GM18498 (cell line): ENCODE results near the gene KCNMA1.

ENCODE experiments used
- ATAC-seq: cut with Tn5 transposase; IDR thresholded peaks from one replicate; pipeline ENCODE4 v1.9.1; 2021; ENCODE audit warnings: mild to moderate bottlenecking, moderate library complexity; ENCODE audit not compliant: unreplicated experiment

The KCNMA1 gene

DNA sequence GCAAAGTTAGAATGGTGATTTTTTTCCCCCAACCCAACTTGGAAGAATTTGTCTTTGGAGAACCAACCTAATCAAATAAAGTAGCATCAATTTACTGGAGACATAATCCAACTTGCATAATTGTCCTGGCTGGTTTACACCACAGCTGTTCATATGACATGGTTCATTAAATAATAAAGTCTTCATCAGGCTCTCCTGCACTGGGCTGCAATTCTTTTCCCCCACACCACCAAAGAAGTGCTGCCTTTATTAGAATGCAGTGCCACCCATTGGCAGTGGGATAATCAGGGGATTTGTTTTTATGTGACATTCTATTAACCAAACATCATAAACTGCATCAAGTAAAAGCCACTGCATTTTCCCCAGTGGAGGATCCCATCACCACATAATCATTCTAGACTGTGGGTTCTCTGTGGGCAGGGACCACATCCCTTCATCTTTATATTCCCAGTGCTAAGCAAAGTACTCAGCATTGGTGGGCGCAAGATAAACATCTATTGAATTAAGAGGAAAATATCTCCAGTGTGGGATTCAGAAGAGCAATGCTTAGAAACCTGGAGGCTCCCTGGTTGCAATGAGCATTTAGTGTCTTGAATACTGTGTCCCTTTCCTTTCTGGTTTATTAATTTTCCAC is 322.0 kb downstream of the KCNMA1 start:
- ATAC-seq, result no peak

DNA sequence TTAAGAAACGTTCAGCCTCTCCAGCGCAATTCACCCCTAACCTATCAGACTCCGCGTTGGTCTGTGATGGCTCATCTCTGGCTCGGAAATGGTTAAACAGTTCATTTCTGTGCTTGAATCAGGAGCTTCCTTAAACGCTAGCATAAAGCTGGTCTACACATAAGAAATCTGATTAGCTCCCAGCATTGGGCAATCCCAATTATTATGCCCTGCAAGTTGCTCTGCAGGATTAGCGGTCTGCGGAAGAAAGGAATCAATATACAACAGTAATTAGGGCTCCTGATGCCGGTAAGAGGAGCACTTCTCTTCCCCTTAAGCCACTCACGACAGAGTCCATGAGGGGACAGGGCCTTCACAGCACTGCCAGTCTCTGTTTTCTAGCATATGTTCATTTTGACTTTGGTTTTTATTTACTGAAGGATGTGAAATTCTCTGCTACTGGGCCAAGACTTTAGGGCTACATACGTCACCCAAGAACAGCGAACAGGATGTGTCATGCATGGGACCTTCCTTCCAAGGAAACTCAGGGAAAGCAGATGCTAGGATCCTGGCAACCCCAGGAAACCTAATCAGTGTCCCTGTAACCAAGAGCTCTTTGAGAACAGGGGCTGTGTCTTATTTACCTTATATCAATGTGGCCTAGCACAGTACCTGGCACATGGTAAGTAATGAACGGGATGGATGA is 324.4 kb downstream of the KCNMA1 start:
- no peak for ATAC-seq

DNA sequence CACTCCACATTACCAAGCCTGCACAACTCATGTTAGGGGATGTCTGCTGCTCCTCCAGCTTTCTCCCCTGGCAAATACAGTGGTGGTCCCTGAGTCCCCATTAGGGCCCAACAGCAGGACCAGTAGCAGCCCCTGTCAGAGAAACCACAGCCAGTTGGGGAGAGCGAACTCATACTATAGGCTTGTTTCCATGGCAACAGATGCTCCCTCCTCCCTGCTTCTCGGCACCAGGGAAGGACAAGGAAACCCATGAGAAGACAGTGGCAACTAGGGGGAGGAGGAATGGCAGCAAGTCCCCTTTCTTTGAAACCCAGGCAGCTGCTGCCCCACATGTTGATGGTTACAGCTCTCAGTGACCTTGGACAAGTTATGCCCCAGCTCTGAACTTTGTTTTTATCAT is 326.4 kb downstream of the KCNMA1 start:
- no peak for ATAC-seq

DNA sequence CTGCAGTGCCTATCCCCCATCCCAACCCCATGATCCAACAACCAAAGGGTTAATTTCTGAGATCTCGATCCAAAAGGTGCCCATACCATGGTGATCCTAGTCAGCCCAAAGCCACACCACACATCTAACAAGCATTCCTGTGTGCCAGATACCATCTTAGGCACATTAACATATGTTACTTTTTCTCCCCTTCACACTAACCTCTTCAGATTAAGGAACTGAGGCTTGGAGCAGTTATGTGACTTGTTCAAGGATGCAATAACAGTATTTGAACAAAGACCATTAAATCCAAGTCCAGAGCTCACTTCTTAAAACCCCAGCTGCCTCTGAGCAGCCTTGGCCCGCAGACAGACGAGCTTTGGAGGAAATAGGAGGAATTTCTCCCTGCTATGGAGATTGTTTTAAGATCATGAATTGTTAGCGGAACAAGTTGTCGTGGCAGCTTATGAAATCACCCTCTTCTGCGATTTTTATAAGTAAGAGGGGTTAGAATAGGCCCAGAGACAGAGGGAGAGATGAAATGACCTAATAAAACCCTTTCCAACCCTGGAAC is 327.2 kb downstream of the KCNMA1 start:
- ATAC-seq, result no peak

DNA sequence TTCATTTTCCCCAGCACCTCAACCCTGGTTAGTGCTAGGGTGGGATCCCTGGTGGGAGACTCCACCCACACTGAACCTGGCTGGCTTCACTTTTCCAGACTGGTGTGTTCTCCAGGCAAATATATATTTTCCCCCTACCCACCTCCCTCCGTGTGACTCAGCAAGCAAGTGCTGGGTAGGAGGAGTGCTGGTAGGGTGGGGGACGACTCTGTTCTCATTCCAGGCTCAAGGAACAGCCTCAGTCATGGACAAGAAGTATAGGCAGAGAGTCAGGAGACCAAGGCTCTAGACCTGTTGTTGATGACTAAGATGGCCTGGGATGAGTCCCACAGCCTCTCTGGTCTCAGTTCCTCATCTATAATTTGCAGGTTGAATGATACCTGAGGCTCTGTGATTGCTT is 328.1 kb downstream of the KCNMA1 start:
- no peak for ATAC-seq

DNA sequence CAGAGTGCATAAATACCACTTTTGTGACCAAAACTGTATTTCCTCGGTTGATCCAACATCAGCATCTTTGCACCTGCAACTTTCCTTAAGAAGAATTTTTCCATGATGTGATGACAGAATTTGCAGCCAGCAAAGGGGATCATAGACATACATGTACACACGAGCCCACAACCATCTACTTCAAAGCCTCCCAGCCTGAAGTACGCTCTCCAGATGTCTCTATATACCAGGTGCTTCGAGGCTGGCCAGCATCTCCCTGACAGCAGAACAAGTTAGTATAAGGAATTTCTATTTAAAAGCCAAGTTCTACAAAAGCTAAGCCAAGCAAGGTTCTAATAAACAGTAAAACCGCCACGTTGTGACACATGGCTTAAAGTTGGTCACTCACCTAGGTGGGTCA is 328.5 kb downstream of the KCNMA1 start:
- ATAC-seq, result no peak

DNA sequence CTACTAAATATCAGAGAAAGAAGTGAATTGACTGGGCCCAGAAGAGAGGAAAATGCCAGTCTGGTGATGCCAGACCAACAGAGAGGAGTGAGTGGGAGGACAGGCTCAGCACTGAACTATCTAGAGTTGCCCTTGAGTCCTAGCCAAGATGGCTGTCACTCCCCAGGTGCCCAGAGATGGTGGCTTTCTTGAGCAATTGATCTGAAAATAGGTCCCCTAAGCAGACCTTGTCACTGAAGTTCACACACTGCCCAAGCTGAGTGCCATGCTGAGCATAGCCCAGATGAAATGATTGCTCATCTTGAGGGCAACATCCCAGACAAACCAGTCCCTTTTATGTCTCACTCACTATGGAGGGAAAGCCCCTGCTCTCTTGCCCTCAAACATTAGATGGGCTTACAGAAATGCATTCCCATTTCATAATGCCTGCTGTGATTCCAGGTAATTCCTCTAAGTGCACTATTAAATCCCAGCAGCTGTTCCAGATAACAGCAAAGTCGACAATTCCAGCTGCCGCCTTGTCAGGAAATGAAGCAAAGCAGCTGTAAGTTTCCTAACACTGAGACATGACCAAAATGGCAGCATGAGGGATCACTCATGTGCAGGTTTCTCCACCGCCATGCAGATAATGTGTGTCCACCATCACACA is 329.4 kb downstream of the KCNMA1 start:
- no peak for ATAC-seq

DNA sequence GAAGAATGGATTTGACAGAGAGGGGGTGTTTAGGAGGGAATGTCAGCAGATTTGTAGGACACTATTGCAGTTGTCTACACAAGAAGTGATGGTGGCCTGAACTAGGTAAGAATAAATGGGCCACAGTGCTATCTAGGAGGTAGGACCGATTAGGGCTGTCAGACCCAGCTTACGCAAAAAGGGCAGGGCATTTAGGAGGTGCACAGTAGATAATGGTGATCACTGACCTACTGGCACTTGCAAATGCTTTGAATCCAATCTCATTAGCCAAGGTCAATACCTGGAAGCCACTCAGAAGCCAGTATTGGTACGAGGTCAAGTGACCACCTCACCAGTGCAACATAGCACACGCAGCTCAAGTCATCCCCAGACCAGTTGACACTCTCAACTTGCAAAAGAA is 330.9 kb downstream of the KCNMA1 start:
- no peak for ATAC-seq

DNA sequence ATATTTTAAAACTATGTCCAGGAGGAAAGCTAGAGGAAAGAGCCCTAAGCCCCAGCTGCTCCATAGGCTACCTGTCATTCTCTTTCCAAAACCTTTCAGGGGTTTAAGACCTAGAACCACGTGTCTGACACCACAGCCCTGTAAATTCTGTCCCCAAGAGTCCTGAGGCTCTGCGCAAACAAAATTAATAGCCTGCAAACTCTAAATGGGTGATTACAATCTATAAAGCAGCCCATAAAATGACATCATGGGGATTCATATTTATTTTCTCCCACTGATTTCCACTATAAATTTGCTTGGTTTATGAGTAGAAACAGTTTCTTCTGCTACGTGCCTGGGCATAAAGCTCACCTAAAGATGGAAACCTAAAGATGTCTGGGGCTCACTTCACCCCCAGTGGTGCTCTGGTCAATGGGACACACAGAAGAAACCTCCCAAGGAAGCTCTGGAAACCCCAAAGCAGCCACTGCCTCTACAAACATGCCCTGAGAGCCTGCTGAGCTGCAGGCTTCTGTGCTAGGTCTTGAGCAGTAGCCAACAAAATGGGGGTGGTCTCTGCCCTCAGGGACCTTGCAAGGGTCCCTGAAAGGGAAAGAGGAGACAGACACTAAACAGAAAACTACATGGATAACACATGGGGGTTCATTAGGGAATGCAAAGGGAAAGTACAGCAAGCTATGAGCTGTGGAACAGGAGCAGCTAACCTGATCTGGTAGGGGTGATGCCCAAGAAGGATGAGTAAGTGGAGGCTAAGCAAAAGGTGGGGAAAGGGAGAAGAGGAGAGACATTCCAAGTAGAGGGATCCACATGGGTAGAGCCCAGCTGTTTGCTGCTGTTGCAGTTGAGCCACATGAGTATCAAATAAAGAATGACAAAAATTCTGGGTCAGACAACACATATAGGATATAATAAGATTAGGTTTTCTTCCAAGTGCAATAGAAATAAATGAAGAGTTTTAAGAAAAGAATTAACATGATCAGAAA is 331.7 kb downstream of the KCNMA1 start:
- no peak for ATAC-seq

DNA sequence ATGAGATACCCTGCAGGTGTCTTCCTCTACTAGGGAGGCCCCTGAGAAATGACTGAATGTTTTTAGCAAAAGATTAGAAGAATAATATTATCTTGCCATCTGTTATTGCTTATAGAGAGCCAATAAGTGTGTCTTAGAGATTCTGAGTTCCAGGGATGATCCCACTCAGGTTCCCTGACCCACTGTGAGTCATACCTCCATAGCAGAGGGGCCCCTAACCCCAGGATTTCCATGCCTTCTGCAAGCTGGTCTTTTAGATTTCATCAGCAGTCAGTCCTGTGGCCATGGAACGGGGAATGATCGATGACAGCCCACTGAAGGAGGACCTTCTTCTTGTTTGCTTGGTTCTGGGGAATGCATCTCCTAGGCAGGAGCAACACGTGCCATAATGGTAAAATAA is 333.4 kb downstream of the KCNMA1 start:
- no peak for ATAC-seq

DNA sequence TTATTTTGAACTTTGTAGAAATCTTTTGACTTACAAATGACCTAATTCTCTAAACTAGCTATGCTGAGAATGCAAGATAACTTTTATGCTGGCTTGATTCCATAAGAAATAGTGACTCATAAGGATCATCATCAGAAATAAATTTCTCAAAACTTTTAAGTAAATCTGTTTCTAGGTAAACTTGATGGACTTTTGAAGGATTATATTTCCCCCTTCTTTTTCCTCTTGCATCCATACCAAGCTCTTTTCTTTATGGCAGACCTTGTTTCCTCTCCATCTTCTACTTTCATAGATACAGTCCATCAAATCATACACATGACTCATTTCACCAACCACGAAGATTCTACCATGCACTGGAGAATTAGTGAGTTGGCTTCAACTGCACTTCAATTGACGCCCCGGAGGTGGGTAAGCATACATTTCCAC is 336.3 kb downstream of the KCNMA1 start:
- ATAC-seq, result no peak

DNA sequence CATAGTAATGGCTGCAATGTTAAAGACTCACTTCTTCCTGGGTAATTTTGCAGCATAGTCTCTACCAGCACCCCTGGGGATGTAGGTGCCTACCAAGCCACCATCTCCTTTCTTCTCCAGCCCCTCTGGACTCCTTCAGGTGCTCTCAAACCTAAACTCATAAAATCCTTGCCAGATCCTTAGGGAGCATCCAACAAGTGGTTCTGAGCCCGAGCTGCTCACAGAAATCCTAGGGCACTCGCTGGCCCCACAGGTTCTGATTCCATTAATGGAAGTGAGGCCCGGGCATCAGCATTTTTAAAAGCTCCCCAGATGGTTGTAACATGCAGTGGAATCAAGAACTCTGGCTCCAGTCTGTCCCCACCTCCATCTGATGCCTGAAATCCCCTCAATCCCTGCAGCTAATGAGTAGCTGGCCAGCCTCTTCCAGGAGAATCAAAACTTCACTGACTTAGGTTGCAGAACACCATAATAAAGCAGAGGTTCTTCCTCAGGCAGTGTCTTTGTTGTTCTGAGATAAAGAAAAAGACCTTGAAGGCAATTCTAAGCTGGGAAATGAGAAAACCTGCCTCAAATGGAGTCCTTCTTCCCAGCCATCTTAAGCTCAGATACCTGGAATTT is 336.8 kb downstream of the KCNMA1 start:
- no peak for ATAC-seq

DNA sequence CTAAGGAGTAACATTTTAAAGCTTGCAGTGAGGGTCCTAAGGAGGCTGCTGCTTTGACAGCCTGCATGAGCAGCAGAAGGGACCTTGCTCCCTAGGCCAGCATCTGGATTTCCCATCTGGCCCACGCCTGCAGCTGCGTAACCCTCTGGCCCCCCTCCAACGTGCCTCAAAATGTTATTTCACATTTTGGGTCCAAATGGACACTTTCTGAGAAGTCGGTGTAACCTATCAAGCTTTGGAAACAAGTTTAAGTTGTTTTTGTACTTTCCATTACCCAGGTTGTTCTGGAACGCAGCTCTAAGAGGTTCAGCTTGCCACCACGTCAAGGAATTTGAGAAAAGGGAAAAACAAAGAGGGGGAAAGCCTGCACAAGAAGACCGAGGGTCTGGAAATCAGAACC is 338.3 kb downstream of the KCNMA1 start:
- ATAC-seq, result no peak

DNA sequence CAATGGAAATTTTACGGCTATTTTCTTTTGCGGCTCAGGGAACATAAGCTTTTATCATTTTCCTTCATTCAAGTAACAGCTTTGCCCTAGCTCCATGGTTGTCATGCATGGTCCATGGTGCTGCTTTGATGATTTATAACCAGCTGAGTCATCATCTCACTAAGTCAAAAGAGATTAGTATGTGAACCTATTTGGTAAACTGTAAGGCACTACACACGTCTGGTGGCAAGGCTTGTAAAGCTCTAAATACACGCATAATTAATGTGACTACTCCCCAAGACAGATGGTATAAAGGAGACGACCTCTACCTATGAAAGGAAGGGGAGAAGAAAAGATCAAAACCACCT is 340.2 kb downstream of the KCNMA1 start:
- ATAC-seq, result no peak

DNA sequence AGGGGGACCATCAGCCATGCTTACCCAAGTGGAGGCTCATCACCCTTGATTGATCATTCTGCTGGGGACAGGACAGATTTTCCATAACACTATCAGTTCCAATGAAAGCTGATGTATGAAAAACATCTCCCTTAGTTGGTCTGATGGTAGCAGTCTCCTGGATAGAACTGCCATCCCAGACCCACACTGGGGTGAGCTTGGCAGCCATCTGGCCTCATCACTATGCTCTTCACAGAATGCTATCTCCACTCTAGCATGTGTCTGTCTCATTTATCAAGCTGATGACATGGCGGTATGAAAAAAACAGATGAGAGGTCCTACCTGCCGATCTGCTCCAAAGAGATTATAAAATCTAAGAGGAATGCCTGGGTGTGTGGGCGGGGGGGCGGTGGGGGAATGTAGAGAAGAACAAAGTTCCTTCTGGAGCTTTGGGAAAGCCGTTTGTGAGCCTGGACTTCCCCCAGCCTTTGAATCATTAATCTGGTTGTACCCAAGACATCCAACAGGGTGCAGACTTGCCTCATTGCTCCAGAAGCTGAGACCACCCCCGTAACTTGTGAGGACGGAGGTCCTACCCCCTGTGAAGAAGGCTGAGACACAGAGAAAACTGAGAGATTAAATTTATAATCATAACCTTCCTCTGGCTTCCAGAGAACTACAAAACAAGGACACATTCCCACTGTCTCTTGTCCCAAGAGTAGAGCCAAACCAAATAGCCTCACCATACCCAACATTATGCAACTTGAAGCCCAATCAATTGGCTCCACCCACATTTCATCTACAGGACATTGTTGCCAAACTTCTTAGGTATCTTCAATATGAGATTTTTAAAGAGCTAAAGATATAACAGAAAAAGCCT is 340.8 kb downstream of the KCNMA1 start:
- no peak for ATAC-seq

DNA sequence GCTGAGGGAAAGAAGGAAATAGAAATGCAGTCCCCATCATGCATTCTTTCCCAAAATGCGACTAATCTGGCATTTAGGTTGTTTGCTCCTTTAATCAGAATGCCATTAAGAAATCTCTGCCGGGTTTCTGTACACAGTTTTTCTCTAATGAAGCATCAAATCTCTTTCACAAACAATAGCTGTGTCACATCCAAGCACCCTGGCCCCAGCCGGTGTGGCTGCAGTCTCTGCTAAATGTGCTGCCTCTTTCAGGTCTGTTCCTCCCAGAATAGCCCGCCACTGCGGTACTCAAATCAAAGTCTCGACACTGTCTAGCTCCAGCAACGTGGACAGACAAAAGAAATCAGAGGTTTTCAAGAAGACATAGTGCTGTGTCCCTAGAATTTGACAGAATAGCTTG is 343.8 kb downstream of the KCNMA1 start:
- ATAC-seq, result no peak

DNA sequence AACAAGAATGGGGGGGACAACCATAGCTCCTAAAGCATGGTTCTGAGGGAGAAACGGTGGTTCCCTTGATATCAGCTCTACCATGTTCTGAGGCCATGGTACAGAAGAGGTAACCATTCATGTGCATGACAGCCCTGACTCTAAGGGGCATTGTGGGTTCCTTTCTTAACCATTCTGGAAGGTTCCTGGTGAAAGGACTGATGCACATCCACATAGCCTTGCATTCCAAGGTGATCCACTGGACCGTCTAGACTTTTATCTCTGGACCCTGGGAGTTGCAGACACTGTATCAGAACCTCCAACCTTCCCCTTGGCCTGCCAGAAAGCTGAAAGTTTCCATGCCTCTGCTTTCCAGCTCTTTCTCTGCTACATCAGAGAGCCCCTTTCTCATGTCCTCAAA is 344.3 kb downstream of the KCNMA1 start:
- ATAC-seq, result no peak

DNA sequence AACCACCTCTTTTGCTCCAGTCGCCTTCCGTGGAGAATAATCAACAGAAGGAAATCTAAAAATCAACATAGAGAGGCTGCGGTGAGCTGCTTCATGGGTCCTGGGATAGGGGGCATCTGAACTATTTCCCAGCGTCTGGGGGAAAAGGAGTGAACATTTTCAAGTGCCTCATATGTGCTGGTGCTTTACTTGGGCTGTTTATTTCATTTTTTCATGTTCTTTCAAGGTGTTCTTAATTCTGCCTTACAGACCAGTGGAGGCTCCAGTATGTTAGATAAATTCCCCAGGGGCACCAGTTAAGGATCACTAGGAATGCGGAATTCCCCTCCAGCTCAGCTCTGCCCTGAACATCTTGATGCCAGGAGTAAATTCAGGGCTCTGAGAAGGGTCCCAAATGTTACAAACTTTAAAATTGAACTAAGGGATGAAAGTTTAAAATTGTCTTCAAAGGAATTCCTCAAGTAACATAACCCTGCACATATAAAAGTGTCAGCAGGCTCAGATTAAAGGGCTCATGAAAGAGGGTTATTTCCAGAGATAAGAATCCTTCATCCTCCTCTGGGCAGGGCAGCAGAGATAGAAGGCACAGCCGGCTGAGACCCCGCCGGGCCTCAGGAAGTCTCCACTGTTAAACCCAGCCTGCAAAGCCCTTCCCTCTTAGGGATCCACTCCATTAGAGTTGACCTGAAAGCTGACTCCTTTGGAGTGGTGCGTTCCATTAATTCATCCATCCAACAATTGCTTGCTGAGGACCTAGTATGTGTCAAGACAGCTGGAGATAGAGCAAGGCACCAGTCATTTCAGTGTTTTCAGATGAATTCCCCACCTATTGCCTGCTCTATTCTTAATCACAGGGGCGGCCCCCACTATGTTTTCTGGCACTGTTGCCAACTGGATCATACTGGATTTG is 345.8 kb downstream of the KCNMA1 start:
- ATAC-seq, result no peak
